IPS-15b (cell line): ENCODE measurements around the gene SOX13.

ENCODE experiments used
- H3K27me3 ChIP-seq: one replicate; pipeline ENCODE4 v1.6.1; 2013; ENCODE audit warnings: low read length; ENCODE audit not compliant: control insufficient read depth, insufficient read depth
- H3K36me3 ChIP-seq: one replicate; pipeline ENCODE4 v1.6.1; 2013; ENCODE audit warnings: low read length; ENCODE audit not compliant: control insufficient read depth, insufficient read depth
- H3K4me1 ChIP-seq: one replicate; pipeline ENCODE4 v1.6.1; 2013; ENCODE audit warnings: mild to moderate bottlenecking, low read length; ENCODE audit not compliant: control insufficient read depth, insufficient read depth
- H3K4me3 ChIP-seq: one replicate; pipeline ENCODE4 v1.5.1; 2013; ENCODE audit warnings: low read depth, low read length
- H3K9ac ChIP-seq: one replicate; pipeline ENCODE4 v1.6.1; 2013; ENCODE audit warnings: low read depth, mild to moderate bottlenecking, low read length
- H3K9me3 ChIP-seq: one replicate; pipeline ENCODE4 v1.6.1; 2013; ENCODE audit warnings: mild to moderate bottlenecking, low read length; ENCODE audit not compliant: control insufficient read depth, insufficient read depth

SOX13 gene

DNA sequence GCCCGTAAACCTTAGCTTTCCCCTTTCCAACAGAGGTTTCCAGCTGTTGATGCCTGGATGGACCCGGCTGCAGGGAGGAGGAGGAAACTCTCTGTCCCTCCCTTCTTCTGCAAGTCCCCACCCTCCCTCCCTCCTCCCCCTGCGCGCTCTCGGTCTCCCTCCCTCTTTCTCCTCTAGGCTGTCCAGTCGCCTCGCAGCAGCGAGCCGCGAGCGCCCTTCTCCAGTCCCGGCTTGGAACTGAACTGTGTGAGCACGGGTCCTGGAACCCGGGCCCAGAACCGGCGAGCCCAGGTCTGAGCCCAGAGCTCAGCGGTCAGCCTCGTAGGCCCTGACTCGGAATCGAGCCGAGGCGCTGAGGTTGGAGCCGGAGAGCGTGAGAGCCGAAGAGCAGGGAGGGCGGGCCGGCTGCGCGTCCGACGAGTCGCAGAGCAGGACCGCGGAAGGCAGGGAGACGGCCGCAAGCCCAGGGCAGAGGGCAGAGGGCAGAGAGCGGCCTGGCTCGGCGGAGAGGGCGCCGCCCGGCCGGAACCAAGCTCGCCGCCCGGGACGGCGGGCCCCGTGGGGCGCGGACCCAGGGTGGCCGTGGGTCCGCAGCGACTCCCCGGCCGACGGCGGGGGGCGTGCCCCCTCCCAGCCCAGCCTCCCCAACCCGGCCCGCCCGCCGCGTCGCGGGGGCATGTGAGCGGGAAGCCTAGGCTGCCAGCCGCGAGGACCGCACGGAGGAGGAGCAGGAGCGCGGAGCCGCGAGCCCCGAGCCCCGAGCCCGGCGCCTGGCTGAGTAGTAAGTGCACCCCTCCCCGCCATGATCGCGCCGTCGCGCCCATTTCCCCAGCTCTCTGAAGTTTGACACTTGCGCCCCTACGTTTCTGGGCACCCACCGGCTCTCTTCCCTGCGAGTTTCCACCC is at the start of gene SOX13:
SOX13 (plus strand) TSS at position 185 of the 906 bp plus-strand sequence. CDS start 39,801 bp downstream, outside the sequence.
- Histone ChIP-seq H3K36me3 (peaks cover 3% of the 10 kb centered on the region), H3K4me1 (peaks cover 31% of the 10 kb centered on the region), H3K27me3 (peaks cover 14% of the 10 kb centered on the region), H3K9ac (peak within 1 kb of the TSS; percentile 77), H3K4me3 (peak within 1 kb of the TSS; percentile 86), H3K9me3 (no peaks in the 10 kb centered on the region)

DNA sequence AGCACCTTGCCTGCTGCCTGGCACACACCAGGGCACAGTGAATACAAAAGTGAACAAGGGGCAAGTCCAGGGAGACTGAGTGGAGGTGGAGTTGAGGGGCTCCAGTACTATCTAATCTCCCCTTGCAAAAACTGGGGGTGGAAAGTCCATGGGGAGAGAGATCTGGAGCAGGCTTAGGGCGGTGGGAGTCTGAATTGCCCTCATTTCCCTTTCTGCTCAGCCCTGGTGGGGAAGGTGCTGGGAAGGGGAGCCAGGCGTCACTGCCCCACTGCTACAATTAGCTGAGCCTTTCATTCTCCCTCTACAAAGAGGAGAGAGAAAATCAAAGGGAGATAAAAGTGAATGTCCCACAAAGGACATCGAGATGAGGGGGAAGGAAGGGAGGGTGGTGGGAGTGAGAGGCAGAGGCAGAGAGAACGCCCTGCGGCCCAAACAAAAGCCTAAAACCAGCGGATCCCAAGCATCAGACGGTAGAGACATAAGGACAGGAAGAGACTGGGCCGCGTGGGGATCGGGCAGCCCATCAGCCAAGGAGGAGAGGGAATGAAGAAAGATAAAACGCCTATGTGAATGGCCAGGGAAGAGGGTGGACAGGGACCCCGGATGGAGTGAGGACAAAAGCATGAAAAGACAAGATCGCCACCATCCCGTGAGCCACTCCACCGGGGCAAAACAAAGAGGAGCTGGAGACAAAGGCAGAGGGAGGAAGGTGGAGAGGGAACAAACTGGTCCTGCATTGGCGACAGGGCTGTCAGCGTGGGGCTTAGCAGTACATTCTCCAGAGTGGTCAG is 46.8 kb upstream of the SOX13 start:
- Histone ChIP-seq H3K36me3 (no peaks in the 10 kb centered on the region), H3K9me3 (no peaks in the 10 kb centered on the region), H3K4me1 (peaks cover 12% of the 10 kb centered on the region), H3K27me3 (peaks cover 18% of the 10 kb centered on the region), H3K9ac (no peak overlapping the region), H3K4me3 (no peak overlapping the region)

DNA sequence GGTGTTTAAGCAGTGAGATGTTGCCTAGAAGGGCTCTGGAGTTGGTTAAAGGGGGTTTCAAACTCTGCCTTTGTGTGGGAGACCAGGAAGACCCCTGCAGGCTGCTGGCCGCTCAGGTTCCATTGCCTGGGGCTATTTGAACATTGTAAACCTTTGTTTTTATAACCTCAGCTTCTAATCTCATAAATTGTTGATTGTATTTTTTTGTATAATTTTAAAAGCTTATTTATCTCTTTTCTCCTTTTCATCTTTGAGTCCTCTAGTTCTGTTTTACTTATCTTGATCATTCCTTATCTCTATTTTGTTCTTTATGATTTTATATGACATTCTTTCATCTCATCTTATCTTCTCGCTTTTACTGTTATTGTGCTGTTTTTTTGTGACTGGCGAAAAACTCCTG is 45.5 kb upstream of the SOX13 start:
- H3K27me3 ChIP-seq, result peaks cover 18% of the 10 kb centered on the region

DNA sequence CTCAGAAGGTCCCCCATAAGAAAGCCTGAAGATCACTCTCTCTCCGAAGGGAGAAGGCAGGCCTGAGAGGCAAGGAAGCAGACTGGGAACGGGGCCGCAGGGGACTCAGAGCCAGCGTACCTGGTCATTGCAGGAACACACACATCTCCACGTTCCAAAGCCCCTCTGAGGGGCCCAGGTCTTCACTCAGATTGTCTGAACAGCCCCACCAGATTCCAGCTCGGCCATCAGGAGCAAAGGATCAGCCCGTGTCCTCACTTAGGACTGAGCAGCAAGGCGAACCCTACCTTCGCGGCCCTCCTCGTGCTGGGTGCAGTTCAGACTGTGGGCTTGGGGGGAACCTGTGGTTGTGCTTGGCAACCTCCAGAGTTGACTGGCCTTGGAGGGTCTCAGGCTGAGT is 43.9 kb upstream of the SOX13 start:
- H3K4me3 ChIP-seq, result no peak overlapping the region
- H3K4me1 ChIP-seq, result peaks cover 15% of the 10 kb centered on the region
- no peak overlapping the region for H3K9ac ChIP-seq
- H3K9me3 ChIP-seq, result no peaks in the 10 kb centered on the region
- no peaks in the 10 kb centered on the region for H3K36me3 ChIP-seq
- peaks cover 18% of the 10 kb centered on the region for H3K27me3 ChIP-seq

More for the DNA sequence above, 45.5 kb upstream of the SOX13 start:
- Histone ChIP-seq H3K4me1 (peaks cover 15% of the 10 kb centered on the region), H3K9me3 (no peaks in the 10 kb centered on the region), H3K36me3 (no peaks in the 10 kb centered on the region), H3K9ac (no peak overlapping the region), H3K4me3 (no peak overlapping the region)

DNA sequence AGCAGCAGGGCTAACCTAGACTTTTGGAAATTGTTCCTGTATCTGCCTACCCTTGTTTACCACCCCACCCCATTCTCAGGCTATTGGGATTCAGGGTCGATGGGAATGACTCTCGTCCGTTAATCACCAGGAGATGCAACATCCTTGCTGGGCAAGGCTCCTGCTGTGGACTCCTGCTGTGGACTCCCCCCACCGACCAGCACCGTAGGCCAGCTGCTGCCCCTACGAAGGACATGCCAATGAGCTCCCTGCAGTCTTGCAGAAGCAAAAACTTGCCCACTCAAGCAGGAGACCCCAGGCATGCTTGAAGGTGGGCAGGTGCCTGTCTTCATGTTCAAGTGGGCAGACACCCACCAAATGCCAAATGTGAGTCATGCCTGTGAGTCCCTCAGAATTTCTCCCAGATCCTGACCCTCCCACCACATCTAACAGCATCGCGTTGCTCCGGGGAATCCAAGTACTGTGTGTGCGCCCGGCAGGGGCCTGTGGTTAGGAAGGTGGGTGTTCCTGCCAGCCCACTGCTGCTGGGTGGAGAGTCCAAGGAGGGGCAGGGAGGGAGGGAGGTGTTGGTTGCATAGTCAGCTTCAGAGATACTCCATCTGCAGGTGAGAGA is 41.7 kb upstream of the SOX13 start:
- H3K9me3 ChIP-seq, result no peaks in the 10 kb centered on the region
- H3K36me3 ChIP-seq, result no peaks in the 10 kb centered on the region
- peaks cover 11% of the 10 kb centered on the region for H3K4me1 ChIP-seq
- H3K9ac ChIP-seq, result no peak overlapping the region
- peak overlapping the region; percentile 14 for H3K4me3 ChIP-seq
- H3K27me3 ChIP-seq, result peaks cover 4% of the 10 kb centered on the region

DNA sequence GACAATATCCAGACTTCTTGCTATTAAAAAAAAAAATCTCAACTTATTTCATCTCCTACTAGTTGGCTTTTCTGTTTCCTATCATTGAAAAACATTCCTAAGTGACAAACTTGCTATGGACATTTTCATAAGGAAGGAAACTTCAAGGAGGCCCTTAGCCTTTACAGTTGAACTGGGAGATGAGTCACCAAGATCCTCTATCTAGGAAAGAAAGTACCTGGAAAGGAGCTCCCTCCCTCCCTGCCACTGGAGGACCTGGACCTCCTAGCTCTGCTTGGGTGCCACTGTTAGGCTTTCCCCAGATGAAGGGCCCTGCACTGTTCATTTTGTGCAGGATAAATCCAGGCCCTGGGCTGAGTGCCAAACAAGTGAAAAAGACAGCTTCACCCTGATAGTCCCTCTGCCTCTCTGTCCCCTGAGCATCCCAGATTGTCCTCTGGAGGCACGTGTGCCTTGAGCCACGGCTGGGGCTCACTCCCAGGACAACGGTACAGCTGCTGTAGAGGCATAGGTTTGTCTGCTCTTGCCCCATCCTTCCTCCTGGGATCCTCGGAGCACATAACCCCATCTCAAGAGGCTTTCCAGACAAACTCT is 40.2 kb upstream of the SOX13 start:
- Histone ChIP-seq H3K36me3 (no peaks in the 10 kb centered on the region), H3K9ac (no peak overlapping the region), H3K9me3 (no peaks in the 10 kb centered on the region), H3K4me1 (peaks cover 7% of the 10 kb centered on the region), H3K27me3 (no peaks in the 10 kb centered on the region), H3K4me3 (no peak overlapping the region)

DNA sequence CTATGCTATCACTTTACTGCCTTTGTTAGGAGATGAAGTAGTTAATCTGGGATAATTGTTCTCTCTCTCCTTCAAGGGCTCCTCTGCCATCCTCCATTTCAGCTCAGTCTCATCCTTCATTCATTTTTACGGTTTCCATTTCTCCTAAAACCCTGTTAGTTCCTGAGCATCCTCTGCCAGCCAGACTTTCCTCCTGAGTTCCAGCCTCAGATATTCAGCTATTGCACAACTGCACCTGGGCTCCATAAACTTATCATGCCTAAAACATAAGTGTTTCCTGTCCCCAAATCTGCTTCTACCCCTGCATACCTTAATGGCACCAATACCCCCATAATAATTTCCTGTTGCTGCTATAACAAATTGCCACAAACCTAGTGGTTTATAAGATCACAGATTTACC is 39.6 kb upstream of the SOX13 start:
- no peak overlapping the region for H3K9ac ChIP-seq
- H3K9me3 ChIP-seq, result no peaks in the 10 kb centered on the region
- H3K4me1 ChIP-seq, result peaks cover 10% of the 10 kb centered on the region
- H3K36me3 ChIP-seq, result no peaks in the 10 kb centered on the region
- H3K4me3 ChIP-seq, result no peak overlapping the region
- H3K27me3 ChIP-seq, result no peaks in the 10 kb centered on the region

DNA sequence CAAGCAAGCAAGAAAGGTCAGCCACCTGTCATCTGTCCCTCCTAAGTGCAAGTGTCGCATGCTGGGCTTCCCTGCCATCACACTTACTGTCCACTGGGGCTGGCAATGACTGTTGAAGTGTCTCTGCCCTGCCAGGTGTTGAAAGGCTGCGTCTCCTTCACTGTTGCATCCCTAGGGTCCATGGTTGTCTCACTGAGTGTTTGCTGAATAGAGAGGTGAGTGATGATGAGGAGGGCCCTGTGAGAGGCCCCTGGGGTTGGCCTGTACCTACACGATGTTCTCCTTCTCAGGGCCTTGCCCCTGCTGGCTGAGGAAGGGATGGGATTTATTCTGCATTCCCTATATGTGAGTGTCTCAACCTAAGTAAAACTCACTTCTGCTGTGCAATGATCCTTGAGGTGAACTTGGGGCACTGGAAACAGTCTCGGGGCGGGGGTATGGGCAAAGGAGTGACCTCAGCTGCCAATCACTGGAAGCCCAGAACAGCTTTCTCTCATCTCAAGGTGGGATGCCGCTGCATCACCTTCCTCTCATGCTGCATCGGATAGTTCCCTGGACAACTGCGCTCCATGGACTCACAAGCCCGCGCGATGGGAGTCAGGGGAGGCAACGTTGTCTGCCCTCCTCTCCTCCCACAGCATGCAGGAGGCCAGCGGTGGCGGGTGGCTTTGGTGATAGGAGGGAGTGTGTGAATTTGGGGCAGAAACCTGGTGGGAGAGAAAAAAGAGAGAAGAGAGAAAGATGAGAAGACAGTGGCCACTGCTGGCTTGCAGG is 35.8 kb upstream of the SOX13 start:
- H3K9ac ChIP-seq, result no peak overlapping the region
- H3K27me3 ChIP-seq, result no peaks in the 10 kb centered on the region
- H3K36me3 ChIP-seq, result no peaks in the 10 kb centered on the region
- H3K4me3 ChIP-seq, result no peak overlapping the region
- H3K9me3 ChIP-seq, result no peaks in the 10 kb centered on the region
- peaks cover 12% of the 10 kb centered on the region for H3K4me1 ChIP-seq

DNA sequence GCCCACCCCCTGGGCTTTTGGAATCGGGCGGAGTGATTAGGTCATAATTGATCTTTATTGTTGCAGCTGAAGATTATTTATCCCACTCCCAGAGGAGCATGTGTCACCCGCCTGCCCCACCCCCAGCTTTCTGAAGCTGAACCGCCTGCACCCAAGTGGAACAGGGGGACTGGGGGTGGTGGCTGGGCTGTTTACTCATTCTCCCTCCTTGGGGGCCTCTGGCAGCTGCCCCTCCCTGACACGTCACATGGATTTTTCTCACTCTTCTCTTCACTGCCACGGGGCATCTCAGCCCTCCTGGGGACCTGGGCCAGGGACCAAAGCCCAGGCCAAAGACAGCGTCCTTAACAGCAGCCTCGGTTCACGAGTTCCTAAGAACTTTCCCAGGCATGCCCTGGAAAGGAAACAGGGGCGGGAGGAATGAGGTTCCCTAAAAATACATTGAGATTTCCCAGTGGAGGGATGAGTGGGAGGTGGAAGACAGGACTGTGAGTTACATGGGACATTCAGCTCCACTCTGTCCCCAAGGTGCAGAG is 31.6 kb upstream of the SOX13 start:
- H3K4me3 ChIP-seq, result no peak overlapping the region
- H3K27me3 ChIP-seq, result no peaks in the 10 kb centered on the region
- H3K9me3 ChIP-seq, result no peaks in the 10 kb centered on the region
- no peaks in the 10 kb centered on the region for H3K36me3 ChIP-seq
- H3K9ac ChIP-seq, result no peak overlapping the region
- peaks cover 12% of the 10 kb centered on the region for H3K4me1 ChIP-seq

DNA sequence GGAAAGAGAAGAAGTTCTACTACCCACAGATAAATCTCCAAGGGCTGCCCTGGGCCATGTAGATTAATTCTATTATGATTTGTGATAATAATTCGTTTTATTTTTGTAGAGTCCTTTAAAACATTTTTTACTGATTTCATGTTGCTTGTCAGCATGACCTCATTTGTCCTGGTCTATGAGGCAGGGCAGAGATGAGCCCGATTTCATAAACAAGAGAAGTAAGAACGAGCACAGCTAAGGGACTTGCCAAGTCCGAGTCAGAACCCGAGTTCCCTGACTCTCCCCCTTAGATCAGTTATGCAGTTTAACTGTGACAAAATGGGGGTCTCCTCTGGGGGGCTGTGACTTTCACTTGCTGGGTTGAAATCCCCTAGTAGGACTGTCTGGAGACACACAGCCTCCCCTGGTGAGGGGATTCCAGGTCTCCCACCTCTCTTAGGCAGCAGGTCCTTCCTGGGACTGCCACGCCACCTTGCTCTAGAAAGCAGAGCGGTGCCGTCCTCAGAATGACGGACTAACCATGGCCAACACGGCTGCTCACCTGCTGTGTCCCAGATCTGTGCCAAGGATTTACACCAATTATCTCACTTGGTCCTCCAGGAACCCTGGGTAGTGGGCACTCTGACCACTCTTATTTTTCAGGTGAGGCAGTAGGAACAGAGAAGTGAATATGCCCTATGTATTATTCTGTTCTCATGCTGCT is 31.0 kb upstream of the SOX13 start:
- Histone ChIP-seq H3K9me3 (no peaks in the 10 kb centered on the region), H3K4me3 (no peak overlapping the region), H3K4me1 (peaks cover 12% of the 10 kb centered on the region), H3K27me3 (no peaks in the 10 kb centered on the region), H3K9ac (no peak overlapping the region), H3K36me3 (no peaks in the 10 kb centered on the region)
